Stomach (tissue), 9 donors: Measurements from ENCODE around the gene NTF4. TPM values are rescaled to one million over a fixed set of nuclear protein-coding genes. Genes with fewer than 3 reads are reported as not detected.
A peak's percentile ranks its signal among the peaks of the same experiment; 100 is the strongest.

Experiments
- DNase-seq, 2 donors: peaks; one replicate each; pipeline versions ENCODE4 v3.0.0 to v3.0.0-alpha.2; 2013 to 2019
- H3K27ac ChIP-seq, 5 donors: fragments of 200-600 bp in 4 of 5; sonication (generic) in 4 of 5; one replicate each; pipeline ENCODE4 v1.5.1; 2013 to 2019; ENCODE audit warnings: mild to moderate bottlenecking in 1 of 5, moderate library complexity in 1 of 5
- H3K27me3 ChIP-seq, 3 donors: fragments of 200-600 bp; sonication (generic); one replicate each; pipeline ENCODE4 v1.5.1; 2017 to 2019; ENCODE audit warnings: mixed run types in 1 of 3
- H3K36me3 ChIP-seq, 4 donors: fragments of 200-600 bp; sonication (generic); 1 replicate in 3 of 4; 2 replicates in 1 of 4; pipeline ENCODE4 v1.5.1; 2016 to 2019
- H3K4me1 ChIP-seq, 4 donors: fragments of 200-600 bp; sonication (generic); one replicate each; pipeline ENCODE4 v1.5.1; 2016 to 2019
- H3K4me3 ChIP-seq, 4 donors: fragments of 200-600 bp; sonication (generic) in 3 of 4; one replicate each; pipeline ENCODE4 v1.5.1; 2016 to 2019; ENCODE audit warnings: mild to moderate bottlenecking in 1 of 4
- H3K9me3 ChIP-seq, 4 donors: fragments of 200-600 bp; sonication (generic); one replicate each; pipeline ENCODE4 v1.5.1; 2016 to 2019
- EP300 ChIP-seq: sonication (generic); formaldehyde crosslinking; IDR thresholded peaks from one replicate; pipeline ENCODE4 v1.6.1; 2017; ENCODE audit warnings: antibody characterized with exemption
- POLR2A ChIP-seq, 4 donors: fragments of 450-650 bp; IDR thresholded peaks; one replicate each; pipeline ENCODE4 v1.6.1; 2016; ENCODE audit warnings: antibody characterized with exemption in 4 of 4, control low read depth in 2 of 4, mild to moderate bottlenecking in 1 of 4, moderate library complexity in 1 of 4
- POLR2AphosphoS5 ChIP-seq, 3 donors: sonication (generic); formaldehyde crosslinking; IDR thresholded peaks; one replicate each; pipeline ENCODE4 v1.6.1; 2016; ENCODE audit warnings: antibody characterized with exemption in 3 of 3
- WGBS, 5 donors: extraction: QIAGEN DNeasy Blood & Tissue Kit in 3 of 5; methylation state at CpG; one replicate each; pipeline versions ENCODE4 v1.1.5 to v1.1.7; 2013 to 2018; 5-methylcytosine and 5-hydroxymethylcytosine counted together
- intact Hi-C: fragments of 100-400 bp; cut with DNase I; formaldehyde crosslinking; loops from one replicate; pipeline ENCODE4 v1.15.1; 2023; ENCODE audit warnings: low total_unique reads
- polyA plus RNA-seq, 3 donors: library from polyadenylated mRNA; stranded (reverse); fragments of 200-250 nt; gene quantifications; one replicate each; pipeline ENCODE4 v1.2.3, GENCODE V29; 2013
- total RNA-seq, 5 donors: library from RNA; depleted of rRNA; stranded (reverse); fragments of >200 nt; gene quantifications; one replicate each; pipeline versions ENCODE4 v1.1.0 to v1.2.3, GENCODE V29; 2014 to 2016
- TF ChIP-seq, protein P1 (sequence below), 7 experiments: fragments of 450-650 bp in 4 of 7; fragments of 200-600 bp in 3 of 7; sonication (generic) in 3 of 7; IDR thresholded peaks; one replicate each; pipeline ENCODE4 v1.5.1; 2016 to 2019; ENCODE audit warnings: antibody characterized with exemption in 7 of 7, control low read depth in 2 of 7, mild to moderate bottlenecking in 1 of 7
- donor health status: healthy with polysubstance abuse.
- donor health status: Bipolar disorder and iron deficiency.
- donor health status: healthy.

NTF4 gene
- total and polyA plus RNA-seq, 8 donors = 17.5 TPM; not detected in 7

DNA sequence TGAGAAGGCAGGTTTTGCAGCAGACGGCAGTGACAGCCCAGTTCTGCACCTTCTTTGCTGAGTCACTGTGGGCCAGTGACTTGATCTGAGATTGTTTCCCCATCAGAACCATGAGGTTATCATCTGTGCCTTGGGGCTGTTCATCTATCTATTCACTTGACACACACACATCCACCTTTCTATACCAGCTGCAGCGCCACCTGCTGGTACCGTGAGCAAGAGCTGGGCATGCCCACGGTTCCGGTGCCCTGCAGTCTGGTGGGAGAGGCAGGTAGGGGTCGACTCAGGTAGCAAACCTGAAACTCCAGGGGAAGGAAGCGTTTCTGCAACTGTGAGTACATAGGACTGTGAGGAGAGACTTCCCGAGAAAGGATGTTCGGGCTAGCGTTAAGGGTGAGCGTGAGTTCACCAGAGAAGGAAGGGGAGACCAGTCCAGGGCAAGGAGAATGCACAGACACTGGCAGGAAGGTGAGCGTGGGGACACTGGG lies 42.1 kb upstream of the NTF4 start:
- 57 to 64% (median 58%) methylated on average over 12 of the region's 12 CpGs for WGBS, 5 donors
- intact Hi-C loops = no loop called here
- Histone ChIP-seq H3K9me3 (no peaks in the 10 kb centered on the region), H3K27ac (no peak overlapping the region), H3K27me3 (no peaks in the 10 kb centered on the region), H3K4me1 (peaks cover 0 to 13% (median 5%) of the 10 kb centered on the region in 4 donors), H3K36me3 (peaks cover 66 to 81% (median 78%) of the 10 kb centered on the region in 4 donors), H3K4me3 (no peak overlapping the region)
- TF ChIP-seq POLR2AphosphoS5 (IDR thresholded peaks at IDR 0.05) (no peak), EP300 (no peak)
- TF ChIP-seq, protein P1, sequence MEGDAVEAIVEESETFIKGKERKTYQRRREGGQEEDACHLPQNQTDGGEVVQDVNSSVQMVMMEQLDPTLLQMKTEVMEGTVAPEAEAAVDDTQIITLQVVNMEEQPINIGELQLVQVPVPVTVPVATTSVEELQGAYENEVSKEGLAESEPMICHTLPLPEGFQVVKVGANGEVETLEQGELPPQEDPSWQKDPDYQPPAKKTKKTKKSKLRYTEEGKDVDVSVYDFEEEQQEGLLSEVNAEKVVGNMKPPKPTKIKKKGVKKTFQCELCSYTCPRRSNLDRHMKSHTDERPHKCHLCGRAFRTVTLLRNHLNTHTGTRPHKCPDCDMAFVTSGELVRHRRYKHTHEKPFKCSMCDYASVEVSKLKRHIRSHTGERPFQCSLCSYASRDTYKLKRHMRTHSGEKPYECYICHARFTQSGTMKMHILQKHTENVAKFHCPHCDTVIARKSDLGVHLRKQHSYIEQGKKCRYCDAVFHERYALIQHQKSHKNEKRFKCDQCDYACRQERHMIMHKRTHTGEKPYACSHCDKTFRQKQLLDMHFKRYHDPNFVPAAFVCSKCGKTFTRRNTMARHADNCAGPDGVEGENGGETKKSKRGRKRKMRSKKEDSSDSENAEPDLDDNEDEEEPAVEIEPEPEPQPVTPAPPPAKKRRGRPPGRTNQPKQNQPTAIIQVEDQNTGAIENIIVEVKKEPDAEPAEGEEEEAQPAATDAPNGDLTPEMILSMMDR (IDR thresholded peaks at IDR 0.05) = peak in 5 of 7 experiments; percentile 29 to 71 (median 61)
- DNase-seq = peak; percentile 60 to 77

DNA sequence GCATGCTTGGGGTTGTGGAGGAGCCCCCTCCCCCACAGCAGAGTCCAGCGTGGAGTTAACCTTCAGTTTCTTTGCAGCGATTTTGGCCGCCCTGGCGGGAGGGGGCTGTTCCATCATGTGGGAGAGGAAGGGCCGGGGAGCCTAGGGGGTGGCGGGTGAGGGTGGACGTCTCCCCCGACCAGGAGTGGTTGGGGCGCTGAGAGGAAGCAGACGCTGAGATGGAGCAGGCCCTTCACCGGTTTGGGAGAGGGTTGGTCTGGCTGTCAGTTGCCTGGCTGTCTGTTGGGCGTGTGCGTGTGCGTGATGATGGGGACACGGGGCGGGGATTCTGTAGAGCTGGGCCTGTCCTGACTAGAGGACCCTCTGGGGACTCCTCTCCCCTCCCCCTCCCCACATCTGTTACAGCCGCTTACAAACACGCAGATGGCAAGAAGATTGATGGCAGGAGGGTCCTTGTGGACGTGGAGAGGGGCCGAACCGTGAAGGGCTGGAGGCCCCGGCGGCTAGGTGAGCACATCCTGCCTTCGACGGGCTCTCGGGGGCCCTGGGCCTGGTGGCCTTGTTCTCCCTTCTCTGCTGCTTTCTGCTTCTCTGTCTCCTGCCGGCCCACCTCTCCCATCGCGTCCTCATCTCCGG lies 39.7 kb upstream of the NTF4 start:
- H3K9me3 ChIP-seq = no peaks in the 10 kb centered on the region
- no peaks in the 10 kb centered on the region for H3K27me3 ChIP-seq
- TF ChIP-seq POLR2AphosphoS5 (IDR thresholded peaks at IDR 0.05) (no peak), POLR2A (IDR thresholded peaks at IDR 0.05) (no peak), EP300 (no peak)
- peaks cover 90 to 100% (median 100%) of the 10 kb centered on the region in 4 donors for H3K36me3 ChIP-seq
- no peak overlapping the region for H3K27ac ChIP-seq
- no peaks in the 10 kb centered on the region for H3K4me1 ChIP-seq
- 76 to 85% (median 83%) methylated on average over 30 of the region's 30 CpGs for WGBS, 5 donors
- intact Hi-C loops = no loop called here
- no peak overlapping the region for H3K4me3 ChIP-seq
- DNase-seq = peak in 1 of 2 donors; percentile 65

DNA sequence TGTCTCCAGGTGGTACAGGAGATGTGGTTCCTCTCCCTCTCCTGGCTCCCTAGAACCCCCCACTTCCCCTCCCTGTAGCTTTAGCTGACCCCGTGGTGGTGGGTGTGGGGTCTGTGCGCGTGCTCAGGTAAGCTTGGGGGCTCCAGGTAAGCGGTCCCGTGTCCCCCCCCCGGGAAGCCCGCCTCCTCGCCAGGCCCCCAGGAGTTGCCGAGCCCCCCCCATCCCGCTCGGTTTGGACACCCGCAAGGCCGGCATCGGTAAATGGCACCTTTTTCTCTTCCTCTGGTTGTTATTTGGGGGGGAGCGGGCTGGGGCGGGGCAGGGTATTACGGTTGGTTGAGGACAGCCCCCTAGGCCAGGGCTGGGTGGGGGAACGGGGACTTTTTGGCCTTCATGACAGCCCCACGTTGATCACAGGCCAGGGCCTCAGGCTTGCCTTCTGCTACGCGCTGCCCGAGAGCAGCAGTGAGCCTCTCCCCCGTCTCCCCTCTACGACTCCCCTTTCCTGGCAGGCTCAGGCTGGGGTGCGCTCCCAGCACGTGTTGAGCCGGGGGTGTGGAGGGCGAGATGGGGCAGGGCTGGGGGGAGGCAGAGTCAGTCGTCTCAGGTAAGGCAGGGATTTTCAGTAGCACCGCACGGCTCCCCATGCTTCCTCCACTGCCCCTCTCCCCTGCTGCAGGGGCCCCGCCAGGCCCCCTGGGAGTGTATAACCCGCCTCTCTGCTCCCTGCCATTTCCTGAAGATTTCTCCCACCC lies 38.9 kb upstream of the NTF4 start:
- H3K4me3 ChIP-seq = no peak overlapping the region
- DNase-seq = no peak
- WGBS, 5 donors = 82 to 91% (median 88%) methylated on average over 21 to 33 of the region's 33 CpGs
- no peak overlapping the region for H3K27ac ChIP-seq
- no peaks in the 10 kb centered on the region for H3K9me3 ChIP-seq
- intact Hi-C loops = no loop called here
- H3K27me3 ChIP-seq = no peaks in the 10 kb centered on the region
- peaks cover 0 to 4% (median 3%) of the 10 kb centered on the region in 4 donors for H3K4me1 ChIP-seq
- TF ChIP-seq POLR2A (IDR thresholded peaks at IDR 0.05) = no peak
- TF ChIP-seq, protein P1 (IDR thresholded peaks at IDR 0.05) = no peak
- no peak for TF ChIP-seq POLR2AphosphoS5 (IDR thresholded peaks at IDR 0.05)
- TF ChIP-seq EP300 = no peak
- peaks cover 94 to 100% (median 100%) of the 10 kb centered on the region in 4 donors for H3K36me3 ChIP-seq

DNA sequence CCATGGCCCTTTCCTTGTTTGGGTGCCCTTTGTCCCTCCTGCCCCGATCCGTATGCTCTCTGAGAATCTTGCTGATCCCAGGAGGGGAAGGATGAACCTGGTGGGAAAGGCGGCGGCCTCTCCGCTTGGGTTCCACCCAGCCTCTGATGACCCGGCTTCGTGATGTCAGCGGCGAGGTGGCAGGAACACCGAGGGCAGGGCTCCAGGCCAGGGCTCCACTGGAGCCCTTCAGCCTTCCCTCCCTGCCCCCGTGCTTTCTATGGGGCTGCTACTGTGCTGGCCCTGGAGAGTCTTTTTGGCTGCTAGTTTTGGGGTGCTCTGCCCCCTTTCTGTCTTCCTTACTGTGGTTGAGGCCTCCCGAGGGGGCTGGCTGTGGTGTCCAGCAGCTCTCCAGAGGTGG lies 37.7 kb upstream of the NTF4 start:
- H3K36me3 ChIP-seq = peaks cover 89 to 100% (median 99%) of the 10 kb centered on the region in 4 donors

More for the DNA sequence above, 37.7 kb upstream of the NTF4 start:
- Histone ChIP-seq H3K9me3 (no peaks in the 10 kb centered on the region), H3K4me3 (no peak overlapping the region), H3K4me1 (peaks cover 0 to 16% (median 15%) of the 10 kb centered on the region in 4 donors), H3K27ac (no peak overlapping the region), H3K27me3 (no peaks in the 10 kb centered on the region)
- intact Hi-C loops = no loop called here
- WGBS, 5 donors = 83 to 92% (median 86%) methylated on average over 4 to 12 of the region's 12 CpGs
- TF ChIP-seq EP300 (no peak), POLR2A (IDR thresholded peaks at IDR 0.05) (no peak)
- TF ChIP-seq, protein P1 (IDR thresholded peaks at IDR 0.05) = no peak
- DNase-seq = no peak
